GM19240 (cell line): ENCODE results near the gene KCNIP1.
"Not testable (repeated sequence)": the region's sequence is repeated elsewhere in the genome, so short reads cannot be mapped to it uniquely, and the experiment has no call there.

Experiments used
- DNase-seq: peaks from one replicate; pipeline ENCODE4 v3.0.0; 2011; ENCODE audit warnings: low spot score; ENCODE audit not compliant: insufficient read length

Gene KCNIP1

GRCh38 chr5:170534941-170535340 is 31.1 kb downstream of the KCNIP1 start:
- DNase-seq: no peak

- no peak for DNase-seq
Observed at GRCh38 chr5:170536525-170536924, 32.7 kb downstream of the KCNIP1 start.

- DNase-seq: no peak
Observed at GRCh38 chr5:170537451-170538095, 33.8 kb downstream of the KCNIP1 start.

GRCh38 chr5:170538096-170538465 is 34.3 kb downstream of the KCNIP1 start:
- DNase-seq: no peak

GRCh38 chr5:170538696-170539586 is 35.1 kb downstream of the KCNIP1 start:
- no peak for DNase-seq

GRCh38 chr5:170540271-170540670 is 36.5 kb downstream of the KCNIP1 start:
- no peak for DNase-seq

GRCh38 chr5:170541146-170541769 is 37.4 kb downstream of the KCNIP1 start:
- DNase-seq: no peak

- DNase-seq: no peak
Observed at GRCh38 chr5:170542691-170543293, 39.0 kb downstream of the KCNIP1 start.

GRCh38 chr5:170545313-170545712 is 41.5 kb downstream of the KCNIP1 start:
- no peak for DNase-seq

GRCh38 chr5:170545811-170546210 is 42.0 kb downstream of the KCNIP1 start:
- no peak for DNase-seq

GRCh38 chr5:170546282-170546681 is 42.5 kb downstream of the KCNIP1 start:
- DNase-seq: no peak

GRCh38 chr5:170550382-170550781 is 46.6 kb downstream of the KCNIP1 start:
- not testable (repeated sequence) for DNase-seq

GRCh38 chr5:170551076-170551475 is 47.3 kb downstream of the KCNIP1 start:
- no peak for DNase-seq

GRCh38 chr5:170551622-170552021 is 47.8 kb downstream of the KCNIP1 start:
- DNase-seq: no peak

- no peak for DNase-seq
Observed at GRCh38 chr5:170552621-170553115, 48.8 kb downstream of the KCNIP1 start.

- no peak for DNase-seq
Observed at GRCh38 chr5:170553218-170553617, 49.4 kb downstream of the KCNIP1 start.

- no peak for DNase-seq
Observed at GRCh38 chr5:170554521-170555267, 50.9 kb downstream of the KCNIP1 start.

GRCh38 chr5:170557314-170557713 is 53.5 kb downstream of the KCNIP1 start:
- no peak for DNase-seq

- DNase-seq: no peak
Observed at GRCh38 chr5:170559296-170559695, 55.5 kb downstream of the KCNIP1 start.

- no peak for DNase-seq
Observed at GRCh38 chr5:170560938-170561337, 57.1 kb downstream of the KCNIP1 start.
